Measurements from ENCODE around the gene BMP10.

BMP10 gene

GRCh38 chr2:68889021-68889420 lies 17.8 kb upstream of the BMP10 start:
- H3K27me3 ChIP-seq (ENCODE audit: insufficient read depth, low read length): no peaks in the 10 kb centered on the region
- H4K20me1 ChIP-seq (ENCODE audit: insufficient read depth, low read length): no peaks in the 10 kb centered on the region
- H3K79me2 ChIP-seq (ENCODE audit: insufficient read depth, low read length): no peaks in the 10 kb centered on the region
- H3K9me2 ChIP-seq (ENCODE audit: low read depth, low read length): no peaks in the 10 kb centered on the region
- no peak overlapping the region for H3K9ac ChIP-seq (ENCODE audit: low read length)
- no peaks in the 10 kb centered on the region for H3K36me3 ChIP-seq (ENCODE audit: insufficient read depth, low read length)
- no peaks in the 10 kb centered on the region for H3F3A ChIP-seq (ENCODE audit: insufficient read depth, low read length)
- no peak for TF ChIP-seq EZH2 (IDR thresholded peaks at IDR 0.05; ENCODE audit: borderline replicate concordance, low read length)
- TF ChIP-seq, protein P1, sequence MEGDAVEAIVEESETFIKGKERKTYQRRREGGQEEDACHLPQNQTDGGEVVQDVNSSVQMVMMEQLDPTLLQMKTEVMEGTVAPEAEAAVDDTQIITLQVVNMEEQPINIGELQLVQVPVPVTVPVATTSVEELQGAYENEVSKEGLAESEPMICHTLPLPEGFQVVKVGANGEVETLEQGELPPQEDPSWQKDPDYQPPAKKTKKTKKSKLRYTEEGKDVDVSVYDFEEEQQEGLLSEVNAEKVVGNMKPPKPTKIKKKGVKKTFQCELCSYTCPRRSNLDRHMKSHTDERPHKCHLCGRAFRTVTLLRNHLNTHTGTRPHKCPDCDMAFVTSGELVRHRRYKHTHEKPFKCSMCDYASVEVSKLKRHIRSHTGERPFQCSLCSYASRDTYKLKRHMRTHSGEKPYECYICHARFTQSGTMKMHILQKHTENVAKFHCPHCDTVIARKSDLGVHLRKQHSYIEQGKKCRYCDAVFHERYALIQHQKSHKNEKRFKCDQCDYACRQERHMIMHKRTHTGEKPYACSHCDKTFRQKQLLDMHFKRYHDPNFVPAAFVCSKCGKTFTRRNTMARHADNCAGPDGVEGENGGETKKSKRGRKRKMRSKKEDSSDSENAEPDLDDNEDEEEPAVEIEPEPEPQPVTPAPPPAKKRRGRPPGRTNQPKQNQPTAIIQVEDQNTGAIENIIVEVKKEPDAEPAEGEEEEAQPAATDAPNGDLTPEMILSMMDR (IDR thresholded peaks at IDR 0.05; ENCODE audit: low read length): no peak
- no peaks in the 10 kb centered on the region for H3K4me1 ChIP-seq (ENCODE audit: insufficient read depth, low read length, severe bottlenecking)
- H3K4me2 ChIP-seq (ENCODE audit: low read length): no peak overlapping the region
- H3K9me3 ChIP-seq (ENCODE audit: low read length): no peaks in the 10 kb centered on the region
- H2AFZ ChIP-seq (ENCODE audit: low read length): no peak overlapping the region
- no peak overlapping the region for H3K4me3 ChIP-seq (ENCODE audit: low read depth, low read length, poor library complexity, severe bottlenecking)
- no peak overlapping the region for H3K27ac ChIP-seq (ENCODE audit: low read depth, low read length, poor library complexity, severe bottlenecking)

DNA sequence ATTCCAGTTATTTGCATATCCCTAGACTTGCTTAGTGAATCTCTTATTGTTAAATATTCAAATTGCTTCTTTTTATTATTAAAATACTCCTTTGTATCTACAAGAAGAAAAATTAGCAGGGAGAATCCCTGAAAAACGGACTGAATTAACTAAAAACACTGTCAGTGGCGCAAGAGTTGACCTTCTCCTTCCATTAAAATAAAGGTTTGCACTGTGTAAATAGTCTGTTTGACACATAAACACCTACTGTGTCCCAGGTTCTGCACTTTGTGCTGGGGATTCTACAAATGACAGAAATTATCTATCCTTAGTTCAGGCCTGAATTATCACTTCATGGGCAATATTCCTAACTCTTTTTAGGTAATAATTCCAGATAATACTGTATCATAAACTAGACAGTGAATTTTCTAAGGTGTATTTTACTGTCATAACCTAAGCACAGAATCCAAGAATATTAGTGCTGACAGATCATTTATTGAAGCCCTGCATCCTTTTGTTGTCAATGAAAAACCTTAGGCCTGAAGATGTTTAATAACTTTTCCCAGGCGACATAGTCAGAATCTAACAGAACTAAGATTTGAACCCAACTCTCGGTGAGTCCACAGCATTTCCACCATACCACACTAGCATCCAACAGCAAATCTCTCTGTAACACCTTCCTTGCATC lies 17.0 kb upstream of the BMP10 start:
- no peak overlapping the region for H2AFZ ChIP-seq (ENCODE audit: low read length)
- H3K4me3 ChIP-seq (ENCODE audit: low read depth, low read length, poor library complexity, severe bottlenecking): no peak overlapping the region
- H3K4me2 ChIP-seq (ENCODE audit: low read length): no peak overlapping the region
- no peaks in the 10 kb centered on the region for H3K9me2 ChIP-seq (ENCODE audit: low read depth, low read length)
- H3K4me1 ChIP-seq (ENCODE audit: insufficient read depth, low read length, severe bottlenecking): no peaks in the 10 kb centered on the region
- H3K27ac ChIP-seq (ENCODE audit: low read depth, low read length, poor library complexity, severe bottlenecking): no peak overlapping the region
- H3K9me3 ChIP-seq (ENCODE audit: low read length): no peaks in the 10 kb centered on the region
- H3K9ac ChIP-seq (ENCODE audit: low read length): no peak overlapping the region
- no peaks in the 10 kb centered on the region for H3F3A ChIP-seq (ENCODE audit: insufficient read depth, low read length)
- no peaks in the 10 kb centered on the region for H3K79me2 ChIP-seq (ENCODE audit: insufficient read depth, low read length)
- H4K20me1 ChIP-seq (ENCODE audit: insufficient read depth, low read length): no peaks in the 10 kb centered on the region
- H3K27me3 ChIP-seq (ENCODE audit: insufficient read depth, low read length): no peaks in the 10 kb centered on the region
- TF ChIP-seq, protein P1 (IDR thresholded peaks at IDR 0.05; ENCODE audit: low read length): no peak
- no peak for TF ChIP-seq EZH2 (IDR thresholded peaks at IDR 0.05; ENCODE audit: borderline replicate concordance, low read length)
- H3K36me3 ChIP-seq (ENCODE audit: insufficient read depth, low read length): no peaks in the 10 kb centered on the region

DNA sequence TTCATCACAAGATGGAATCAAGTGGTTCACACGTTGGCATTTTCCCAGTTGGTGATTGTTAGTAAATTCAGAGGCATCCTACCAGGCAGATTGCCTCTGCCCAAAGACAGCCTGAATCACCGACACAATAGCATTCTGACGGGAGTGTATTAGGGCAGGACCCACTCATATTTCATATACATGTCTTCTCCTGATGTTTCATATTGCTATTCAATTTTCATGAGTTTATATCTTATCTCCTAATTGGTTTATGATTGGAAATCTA lies 14.5 kb upstream of the BMP10 start:
- Histone ChIP-seq H3K9ac (ENCODE audit: low read length) (no peak overlapping the region), H3K36me3 (ENCODE audit: insufficient read depth, low read length) (no peaks in the 10 kb centered on the region), H4K20me1 (ENCODE audit: insufficient read depth, low read length) (no peaks in the 10 kb centered on the region), H2AFZ (ENCODE audit: low read length) (no peak overlapping the region), H3K9me2 (ENCODE audit: low read depth, low read length) (no peaks in the 10 kb centered on the region), H3K4me3 (ENCODE audit: low read depth, low read length, poor library complexity, severe bottlenecking) (no peak overlapping the region), H3K4me2 (ENCODE audit: low read length) (no peak overlapping the region), H3F3A (ENCODE audit: insufficient read depth, low read length) (no peaks in the 10 kb centered on the region), H3K27me3 (ENCODE audit: insufficient read depth, low read length) (no peaks in the 10 kb centered on the region), H3K4me1 (ENCODE audit: insufficient read depth, low read length, severe bottlenecking) (no peaks in the 10 kb centered on the region), H3K9me3 (ENCODE audit: low read length) (no peaks in the 10 kb centered on the region), H3K27ac (ENCODE audit: low read depth, low read length, poor library complexity, severe bottlenecking) (no peak overlapping the region), H3K79me2 (ENCODE audit: insufficient read depth, low read length) (no peaks in the 10 kb centered on the region)
- TF ChIP-seq EZH2 (IDR thresholded peaks at IDR 0.05; ENCODE audit: borderline replicate concordance, low read length): no peak
- TF ChIP-seq, protein P1 (IDR thresholded peaks at IDR 0.05; ENCODE audit: low read length): no peak
